Chondrocyte (in vitro differentiated cells): ENCODE data around the gene LRRC32. TPM values are rescaled to one million over a fixed set of nuclear protein-coding genes. Genes with fewer than 3 reads are reported as not detected.

ENCODE experiments used
- DNase-seq: peaks from one replicate; pipeline ENCODE4 v3.0.0; 2021; ENCODE audit warnings: mixed read lengths, low spot score
- H3K27ac Mint-ChIP-seq: one replicate; pipeline ENCODE4 v1.8.0; 2021; ENCODE audit warnings: mild to moderate bottlenecking, moderate library complexity, mixed read lengths; ENCODE audit not compliant: unreplicated experiment
- H3K27me3 Mint-ChIP-seq: 2 replicates; pipeline ENCODE4 v1.8.0; 2021; ENCODE audit warnings: low read depth, mixed read lengths
- H3K36me3 Mint-ChIP-seq: 2 replicates; pipeline ENCODE4 v1.8.0; 2021; ENCODE audit warnings: low read depth, mixed read lengths
- H3K4me1 Mint-ChIP-seq: 2 replicates; pipeline ENCODE4 v1.8.0; 2021; ENCODE audit warnings: low read depth, mild to moderate bottlenecking, mixed read lengths
- H3K4me3 Mint-ChIP-seq: one replicate; pipeline ENCODE4 v1.8.0; 2021; ENCODE audit warnings: mild to moderate bottlenecking, moderate library complexity, mixed read lengths; ENCODE audit not compliant: unreplicated experiment
- H3K9me3 Mint-ChIP-seq: 2 replicates; pipeline ENCODE4 v1.8.0; 2021; ENCODE audit warnings: low read depth, mixed read lengths
- CTCF ChIP-seq: fragments of 200-600 bp; sonication (generic); IDR thresholded peaks from 2 replicates; pipeline ENCODE4 v1.5.0; 2021; ENCODE audit warnings: antibody characterized with exemption, mild to moderate bottlenecking, moderate library complexity
- total RNA-seq: library from RNA; stranded (reverse); gene quantifications from 3 replicates; pipeline ENCODE4 v1.2.1, GENCODE V29; 2021

The LRRC32 gene
- total RNA-seq, 1 donor from 2014 or later = 367 TPM

- Mint-ChIP-seq H3K9me3 (no peaks in the 10 kb centered on the region), H3K4me3 (no peak overlapping the region), H3K4me1 (peaks cover 27% of the 10 kb centered on the region), H3K27ac (no peak overlapping the region), H3K27me3 (no peaks in the 10 kb centered on the region), H3K36me3 (no peaks in the 10 kb centered on the region)
- DNase-seq = no peak
- TF ChIP-seq CTCF = no peak
Measured at GRCh38 chr11:76678321-76678720, 7.8 kb upstream of the LRRC32 start.

GRCh38 chr11:76677458-76677765 lies 6.9 kb upstream of the LRRC32 start:
- Mint-ChIP-seq H3K9me3 (no peaks in the 10 kb centered on the region), H3K27ac (no peak overlapping the region), H3K36me3 (no peaks in the 10 kb centered on the region), H3K4me3 (no peak overlapping the region), H3K4me1 (peaks cover 27% of the 10 kb centered on the region), H3K27me3 (no peaks in the 10 kb centered on the region)
- TF ChIP-seq CTCF = no peak
- no peak for DNase-seq

GRCh38 chr11:76676636-76677457 lies 6.3 kb upstream of the LRRC32 start:
- no peak overlapping the region for H3K27ac Mint-ChIP-seq
- no peaks in the 10 kb centered on the region for H3K9me3 Mint-ChIP-seq
- H3K36me3 Mint-ChIP-seq = no peaks in the 10 kb centered on the region
- TF ChIP-seq CTCF = no peak
- H3K4me1 Mint-ChIP-seq = peaks cover 27% of the 10 kb centered on the region
- H3K4me3 Mint-ChIP-seq = no peak overlapping the region
- no peaks in the 10 kb centered on the region for H3K27me3 Mint-ChIP-seq
- DNase-seq = no peak

- Mint-ChIP-seq H3K9me3 (no peaks in the 10 kb centered on the region), H3K36me3 (no peaks in the 10 kb centered on the region), H3K27me3 (no peaks in the 10 kb centered on the region), H3K4me1 (peaks cover 31% of the 10 kb centered on the region), H3K27ac (no peak overlapping the region), H3K4me3 (no peak overlapping the region)
- TF ChIP-seq CTCF = peak; percentile 48
- no peak for DNase-seq
Measured at GRCh38 chr11:76674517-76675400, 4.2 kb upstream of the LRRC32 start.
